Activated naive CD8-positive, alpha-beta T cell treated with anti-CD3 and anti-CD28 coated beads, Interleukin-2, amount 10 ng/mL, durations not matched to agents 7 days and 5 days (primary cell): Measurements from ENCODE around the gene MLYCD. TPM values are rescaled to one million over a fixed set of nuclear protein-coding genes. Genes with fewer than 3 reads are reported as not detected.

Source experiments
- ATAC-seq: fragments of 150-1000 bp; cut with Tn5 transposase; one replicate; pipeline ENCODE4 v1.10.0; 2021; ENCODE audit warnings: low read depth, moderate library complexity
- POLR2A ChIA-PET: fragments of 350-600 bp; sonication (Branson Sonifier 250); formaldehyde crosslinking; loops from one replicate; lab custom pipeline; 2021; ENCODE audit warnings: antibody characterized with exemption; lab: Charles Lee
- DNase-seq: peaks from one replicate; pipeline ENCODE4 v3.0.0; 2021
- H3K27ac Mint-ChIP-seq: one replicate; pipeline ENCODE4 v1.8.0; 2022; ENCODE audit warnings: mild to moderate bottlenecking, mixed read lengths
- H3K27me3 Mint-ChIP-seq: one replicate; pipeline ENCODE4 v1.8.0; 2022; ENCODE audit warnings: mild to moderate bottlenecking, moderate library complexity, mixed read lengths
- H3K36me3 Mint-ChIP-seq: one replicate; pipeline ENCODE4 v1.8.0; 2021; ENCODE audit warnings: mild to moderate bottlenecking, mixed read lengths
- H3K4me1 Mint-ChIP-seq: one replicate; pipeline ENCODE4 v1.8.0; 2021; ENCODE audit warnings: mixed read lengths
- H3K4me3 Mint-ChIP-seq: one replicate; pipeline ENCODE4 v1.8.0; 2022; ENCODE audit warnings: mild to moderate bottlenecking, moderate library complexity, mixed read lengths
- H3K9me3 Mint-ChIP-seq: one replicate; pipeline ENCODE4 v1.8.0; 2021; ENCODE audit warnings: mixed read lengths
- total RNA-seq, 2 experiments: library from RNA; stranded (reverse); gene quantifications; one replicate each; pipeline ENCODE4 v1.2.3, GENCODE V29; 2021

The MLYCD gene
- total RNA-seq, 2 experiments from 2014 or later: 6.1 to 7.0 TPM

DNA sequence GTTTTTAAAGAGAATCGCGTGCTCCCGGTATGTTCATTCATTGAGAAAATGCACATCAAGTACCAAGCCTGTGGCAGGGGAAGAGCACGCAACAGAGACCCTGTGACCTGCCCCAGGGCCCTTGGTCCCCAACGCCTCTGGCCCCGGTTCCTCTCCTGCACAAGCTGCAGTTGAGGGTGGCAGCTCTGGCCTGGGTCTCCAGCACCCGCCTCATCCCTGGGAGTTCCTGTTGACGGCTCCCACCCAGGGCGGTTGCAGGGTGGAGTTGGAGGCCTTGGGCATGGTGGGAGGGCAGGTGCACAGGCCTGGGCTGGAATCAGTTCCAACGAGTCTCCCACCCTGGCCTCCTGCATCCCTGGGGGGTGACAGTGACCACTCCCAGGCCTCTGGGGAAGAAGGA lies 74.2 kb downstream of the MLYCD start:
- H3K36me3 Mint-ChIP-seq: no peaks in the 10 kb centered on the region
- no peak overlapping the region for H3K27ac Mint-ChIP-seq
- DNase-seq (no peak), ATAC-seq (no peak)
- no peaks in the 10 kb centered on the region for H3K4me1 Mint-ChIP-seq
- POLR2A ChIA-PET: no interaction called here
- no peak overlapping the region for H3K4me3 Mint-ChIP-seq
- H3K9me3 Mint-ChIP-seq: peaks cover 2% of the 10 kb centered on the region
- peaks cover 21% of the 10 kb centered on the region for H3K27me3 Mint-ChIP-seq

DNA sequence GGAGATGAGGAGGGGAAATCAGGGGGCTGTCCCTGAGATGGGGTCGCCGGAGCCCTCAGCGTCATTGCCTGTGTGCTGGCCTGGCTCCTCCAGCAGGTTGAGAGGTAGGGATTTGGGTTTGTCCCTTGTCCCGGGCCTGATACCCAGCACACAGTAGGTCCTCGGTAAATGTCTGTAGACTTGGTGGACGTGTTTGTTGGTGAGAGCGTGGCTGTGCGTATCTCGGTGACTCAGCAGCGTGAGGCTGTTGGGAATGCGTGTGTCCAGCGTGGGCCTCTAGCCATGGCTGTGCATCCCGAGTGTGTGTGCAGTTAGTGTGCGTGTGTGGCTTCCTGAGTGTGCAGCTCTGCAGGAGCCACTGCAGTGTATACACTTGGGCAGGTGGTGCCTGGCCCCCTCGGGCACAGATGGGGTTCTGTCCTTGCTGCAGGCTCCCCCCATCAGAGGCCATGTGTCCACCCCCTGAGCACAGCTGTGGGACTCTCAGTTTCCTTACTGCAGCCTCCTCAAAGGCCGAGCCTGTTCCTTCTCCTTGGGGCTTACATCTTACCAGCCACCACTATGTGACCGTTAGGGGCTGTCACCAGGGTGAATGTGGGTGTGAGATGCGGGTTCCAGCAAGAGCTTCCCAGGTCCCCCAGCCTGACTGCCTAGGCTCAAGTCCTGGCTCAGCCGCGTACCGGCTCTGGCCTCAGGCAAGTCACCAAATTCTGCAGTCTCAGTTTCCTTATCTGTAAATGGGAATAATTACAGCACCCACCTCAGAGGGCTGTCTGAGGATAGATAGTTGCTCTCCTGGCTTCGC lies 74.9 kb downstream of the MLYCD start:
- Mint-ChIP-seq H3K27ac (no peak overlapping the region), H3K4me3 (no peak overlapping the region), H3K9me3 (peaks cover 4% of the 10 kb centered on the region), H3K36me3 (peaks cover under 1% of the 10 kb centered on the region), H3K27me3 (peaks cover 25% of the 10 kb centered on the region), H3K4me1 (no peaks in the 10 kb centered on the region)
- ATAC-seq (no peak), DNase-seq (no peak)
- POLR2A ChIA-PET: no interaction called here

DNA sequence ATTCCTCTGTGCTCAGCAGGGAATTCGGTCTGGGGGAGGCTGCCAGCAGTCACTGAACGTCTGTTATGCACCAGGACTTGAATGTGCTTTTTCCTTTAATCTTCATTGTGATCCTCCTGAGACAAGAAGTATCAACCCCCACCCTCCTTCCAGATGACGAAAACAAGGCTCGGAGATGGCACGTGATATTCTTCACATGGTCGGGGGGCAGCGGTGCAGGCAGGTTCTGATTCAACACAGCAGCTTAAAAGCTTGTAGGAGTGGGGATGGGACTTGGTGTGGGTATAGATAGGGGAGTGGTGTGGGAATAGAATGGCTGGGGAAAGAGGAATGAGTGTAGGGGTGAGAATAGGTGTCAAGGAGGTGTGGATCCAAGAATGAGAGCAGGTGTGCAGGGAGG lies 75.6 kb downstream of the MLYCD start:
- peaks cover 8% of the 10 kb centered on the region for H3K9me3 Mint-ChIP-seq
- DNase-seq (no peak), ATAC-seq (no peak)
- no peak overlapping the region for H3K4me3 Mint-ChIP-seq
- peaks cover 1% of the 10 kb centered on the region for H3K36me3 Mint-ChIP-seq
- no peaks in the 10 kb centered on the region for H3K4me1 Mint-ChIP-seq
- H3K27ac Mint-ChIP-seq: no peak overlapping the region
- POLR2A ChIA-PET: no interaction called here
- peaks cover 24% of the 10 kb centered on the region for H3K27me3 Mint-ChIP-seq

DNA sequence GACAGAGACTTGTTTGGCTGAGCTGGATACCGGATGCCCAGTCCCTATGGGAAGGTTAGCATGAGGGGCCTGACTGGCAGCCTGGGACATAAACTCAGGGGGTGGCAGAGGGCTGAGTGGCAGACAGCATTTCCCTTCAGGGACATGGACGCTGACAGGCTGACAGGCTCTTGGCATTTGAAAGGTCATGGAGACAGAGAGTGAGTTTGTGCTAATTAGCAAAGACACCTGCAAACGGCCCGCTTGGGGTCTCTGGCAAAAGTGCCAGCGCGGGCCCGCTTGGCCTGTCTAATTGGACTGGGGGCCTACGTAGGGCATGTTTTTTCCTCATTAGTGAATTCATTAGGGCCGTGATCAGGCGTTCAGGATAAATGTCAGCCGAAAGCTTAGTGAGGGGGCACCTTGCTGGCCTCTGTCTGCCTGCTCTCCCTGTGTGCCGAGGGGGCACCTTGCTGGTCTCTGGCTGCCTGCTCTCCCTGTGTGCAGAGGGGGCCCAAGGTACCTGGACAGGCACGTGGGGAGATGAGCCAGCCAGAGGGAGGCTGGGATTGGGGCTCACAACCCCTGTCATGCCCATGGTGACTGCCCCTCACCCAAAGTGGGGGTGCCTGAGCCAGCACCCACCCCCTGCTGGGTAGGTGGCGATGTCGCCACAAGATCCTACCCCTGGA lies 76.8 kb downstream of the MLYCD start:
- ATAC-seq: no peak
- peaks cover 8% of the 10 kb centered on the region for H3K9me3 Mint-ChIP-seq
- POLR2A ChIA-PET: no interaction called here
- peaks cover 16% of the 10 kb centered on the region for H3K27me3 Mint-ChIP-seq
- H3K36me3 Mint-ChIP-seq: peaks cover 1% of the 10 kb centered on the region
- no peaks in the 10 kb centered on the region for H3K4me1 Mint-ChIP-seq
- no peak overlapping the region for H3K4me3 Mint-ChIP-seq
- no peak for DNase-seq
- no peak overlapping the region for H3K27ac Mint-ChIP-seq

Other genes with a start within 250 kb of the MLYCD start
- gene HSBP1, start 91.1 kb upstream of the MLYCD start, total RNA-seq: 10 to 100 TPM; 56.4 to 63.2 TPM
- 1 to 10 TPM in 1 of 2 experiments, under 1 TPM in 1; 0.85 to 1.1 TPM for gene OSGIN1, start 54.1 kb downstream of the MLYCD start, total RNA-seq
- not detected for gene NECAB2, start 69.1 kb downstream of the MLYCD start, total RNA-seq
- gene SLC38A8, start 143.7 kb downstream of the MLYCD start, total RNA-seq: not detected
- 10 to 100 TPM; 73.2 to 85.4 TPM for gene MBTPS1, start 217.8 kb downstream of the MLYCD start, total RNA-seq
- 10 to 100 TPM; 10.7 to 12.5 TPM for gene HSDL1, start 246.1 kb downstream of the MLYCD start, total RNA-seq
- gene DNAAF1, start 246.2 kb downstream of the MLYCD start, total RNA-seq: not detected